KMS-11 (cell line): Measurements from ENCODE around the gene ADCY5.

Experiments used
- H2AFZ ChIP-seq: fragments of 200-600 bp; sonication (generic); 2 replicates; pipeline ENCODE4 v1.6.1; 2016; ENCODE audit warnings: antibody characterized with exemption, mixed run types, low read depth
- H3K27ac ChIP-seq: fragments of 200-600 bp; sonication (generic); 2 replicates; pipeline ENCODE4 v1.6.1; 2016; ENCODE audit warnings: mild to moderate bottlenecking, mixed run types
- H3K27me3 ChIP-seq: fragments of 200-600 bp; sonication (generic); 2 replicates; pipeline ENCODE4 v1.6.1; 2017; ENCODE audit warnings: mild to moderate bottlenecking, low read depth, mixed run types, moderate library complexity; ENCODE audit not compliant: insufficient read depth
- H3K36me3 ChIP-seq: fragments of 200-600 bp; sonication (generic); 2 replicates; pipeline ENCODE4 v1.6.1; 2017; ENCODE audit warnings: mild to moderate bottlenecking, mixed run types; ENCODE audit not compliant: insufficient read depth
- H3K4me1 ChIP-seq: fragments of 200-600 bp; sonication (generic); 2 replicates; pipeline ENCODE4 v1.6.1; 2016; ENCODE audit warnings: mild to moderate bottlenecking, low read depth, mixed run types; ENCODE audit not compliant: poor library complexity, severe bottlenecking
- H3K4me2 ChIP-seq: fragments of 200-600 bp; sonication (generic); 2 replicates; pipeline ENCODE4 v1.7.0; 2016; ENCODE audit warnings: mild to moderate bottlenecking, mixed run types
- H3K4me3 ChIP-seq: fragments of 200-600 bp; sonication (generic); IDR thresholded peaks from 2 replicates; pipeline ENCODE4 v1.6.1; 2017; ENCODE audit warnings: low read depth, low read length, mixed read lengths; ENCODE audit not compliant: insufficient read depth
- H3K79me2 ChIP-seq: fragments of 200-600 bp; sonication (generic); 2 replicates; pipeline ENCODE4 v1.6.1; 2016; ENCODE audit warnings: low read depth, mixed run types; ENCODE audit not compliant: insufficient read depth
- H3K9ac ChIP-seq: fragments of 200-600 bp; sonication (generic); 2 replicates; pipeline ENCODE4 v1.6.1; 2016; ENCODE audit warnings: mild to moderate bottlenecking, mixed run types
- H4K20me1 ChIP-seq: fragments of 200-600 bp; sonication (generic); 2 replicates; pipeline ENCODE4 v1.6.1; 2016; ENCODE audit warnings: mild to moderate bottlenecking, mixed run types; ENCODE audit not compliant: insufficient read depth
- CTCF ChIP-seq: fragments of 200-600 bp; sonication (generic); conservative IDR thresholded peaks from 2 replicates; pipeline ENCODE4 v1.6.1; 2017; ENCODE audit warnings: low read depth, mild to moderate bottlenecking, antibody characterized with exemption, low read length, moderate library complexity, mixed read lengths

The ADCY5 gene

GRCh38 chr3:123314359-123315270 is 134.3 kb downstream of the ADCY5 start:
- H3K27me3 ChIP-seq, result no peaks in the 10 kb centered on the region; the same call in 1 of the 2 replicates
- H3K4me3 ChIP-seq, result no peak overlapping the region
- no peak overlapping the region for H3K4me2 ChIP-seq
- no peaks in the 10 kb centered on the region for H4K20me1 ChIP-seq
- H3K27ac ChIP-seq, result no peak overlapping the region
- no peaks in the 10 kb centered on the region for H3K4me1 ChIP-seq
- no peak for TF ChIP-seq CTCF
- no peak overlapping the region for H2AFZ ChIP-seq
- H3K9ac ChIP-seq, result no peak overlapping the region
- no peaks in the 10 kb centered on the region for H3K79me2 ChIP-seq
- H3K36me3 ChIP-seq, result no peaks in the 10 kb centered on the region

- no peaks in the 10 kb centered on the region for H4K20me1 ChIP-seq
- H3K27me3 ChIP-seq, result no peaks in the 10 kb centered on the region; the same call in 1 of the 2 replicates
- no peak for TF ChIP-seq CTCF
- H3K9ac ChIP-seq, result no peak overlapping the region
- H3K27ac ChIP-seq, result no peak overlapping the region
- H3K36me3 ChIP-seq, result no peaks in the 10 kb centered on the region
- no peak overlapping the region for H3K4me3 ChIP-seq
- H3K79me2 ChIP-seq, result no peaks in the 10 kb centered on the region
- H3K4me1 ChIP-seq, result no peaks in the 10 kb centered on the region
- H3K4me2 ChIP-seq, result no peak overlapping the region
- no peak overlapping the region for H2AFZ ChIP-seq
Measured at GRCh38 chr3:123313889-123314288, 135.0 kb downstream of the ADCY5 start.

- no peak for TF ChIP-seq CTCF
- H3K4me2 ChIP-seq, result no peak overlapping the region
- H3K27ac ChIP-seq, result no peak overlapping the region
Measured at GRCh38 chr3:123312331-123313265, 136.3 kb downstream of the ADCY5 start.

GRCh38 chr3:123311201-123311600 is 137.7 kb downstream of the ADCY5 start:
- H3K36me3 ChIP-seq, result no peaks in the 10 kb centered on the region
- H3K27me3 ChIP-seq, result no peaks in the 10 kb centered on the region; the same call in 1 of the 2 replicates
- no peak overlapping the region for H3K9ac ChIP-seq
- no peak for TF ChIP-seq CTCF
- no peak overlapping the region for H3K4me3 ChIP-seq
- H4K20me1 ChIP-seq, result no peaks in the 10 kb centered on the region
- H2AFZ ChIP-seq, result no peak overlapping the region
- no peaks in the 10 kb centered on the region for H3K79me2 ChIP-seq
- H3K27ac ChIP-seq, result no peak overlapping the region
- H3K4me2 ChIP-seq, result no peak overlapping the region
- no peaks in the 10 kb centered on the region for H3K4me1 ChIP-seq

More at GRCh38 chr3:123312331-123313265, 136.3 kb downstream of the ADCY5 start:
- Histone ChIP-seq H3K4me3 (no peak overlapping the region), H3K4me1 (no peaks in the 10 kb centered on the region), H3K79me2 (no peaks in the 10 kb centered on the region), H3K9ac (no peak overlapping the region), H3K27me3 (no peaks in the 10 kb centered on the region; the same call in 1 of the 2 replicates), H4K20me1 (no peaks in the 10 kb centered on the region), H3K36me3 (no peaks in the 10 kb centered on the region), H2AFZ (no peak overlapping the region)
